ENCODE data around the gene CTSL.

DNA sequence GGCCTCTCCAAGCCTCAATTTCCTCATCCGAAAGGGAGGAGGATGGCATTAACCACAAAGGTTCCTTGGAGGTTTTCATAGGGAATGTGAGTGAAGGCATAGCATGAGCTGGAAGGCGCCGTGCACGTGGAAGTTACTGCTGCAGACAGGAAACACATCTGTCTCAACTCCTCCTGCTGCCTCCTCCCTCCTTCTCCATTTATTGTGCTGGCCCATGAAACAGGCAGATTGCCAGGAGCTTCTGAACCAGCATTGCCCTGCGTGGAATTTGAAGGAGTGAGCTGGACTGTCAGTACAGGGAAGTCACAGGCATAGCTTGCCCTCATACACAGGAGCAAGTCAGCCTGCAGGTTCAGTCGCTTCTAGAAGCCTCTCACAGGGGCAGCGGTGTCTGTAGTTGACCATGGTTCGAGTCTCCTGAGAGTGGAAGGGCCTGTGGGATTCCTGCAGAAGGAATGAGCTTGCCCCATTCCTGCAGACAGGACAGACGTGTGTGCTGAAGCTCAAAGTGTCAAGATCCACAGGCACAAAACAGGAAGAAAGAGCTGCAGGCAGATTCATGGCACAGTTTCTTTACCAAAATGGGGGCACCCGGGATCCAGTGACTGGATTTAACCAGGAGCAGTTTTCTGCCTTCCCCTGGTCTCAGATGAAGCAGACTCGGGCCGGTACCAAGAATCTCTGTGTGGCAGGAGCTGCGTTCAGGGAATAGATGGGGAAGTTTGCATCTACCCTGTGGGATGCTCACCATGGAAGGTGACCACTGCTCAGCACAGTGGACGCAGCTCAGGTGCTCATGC lies 48.7 kb upstream of the CTSL start:
- TF ChIP-seq, protein P1, sequence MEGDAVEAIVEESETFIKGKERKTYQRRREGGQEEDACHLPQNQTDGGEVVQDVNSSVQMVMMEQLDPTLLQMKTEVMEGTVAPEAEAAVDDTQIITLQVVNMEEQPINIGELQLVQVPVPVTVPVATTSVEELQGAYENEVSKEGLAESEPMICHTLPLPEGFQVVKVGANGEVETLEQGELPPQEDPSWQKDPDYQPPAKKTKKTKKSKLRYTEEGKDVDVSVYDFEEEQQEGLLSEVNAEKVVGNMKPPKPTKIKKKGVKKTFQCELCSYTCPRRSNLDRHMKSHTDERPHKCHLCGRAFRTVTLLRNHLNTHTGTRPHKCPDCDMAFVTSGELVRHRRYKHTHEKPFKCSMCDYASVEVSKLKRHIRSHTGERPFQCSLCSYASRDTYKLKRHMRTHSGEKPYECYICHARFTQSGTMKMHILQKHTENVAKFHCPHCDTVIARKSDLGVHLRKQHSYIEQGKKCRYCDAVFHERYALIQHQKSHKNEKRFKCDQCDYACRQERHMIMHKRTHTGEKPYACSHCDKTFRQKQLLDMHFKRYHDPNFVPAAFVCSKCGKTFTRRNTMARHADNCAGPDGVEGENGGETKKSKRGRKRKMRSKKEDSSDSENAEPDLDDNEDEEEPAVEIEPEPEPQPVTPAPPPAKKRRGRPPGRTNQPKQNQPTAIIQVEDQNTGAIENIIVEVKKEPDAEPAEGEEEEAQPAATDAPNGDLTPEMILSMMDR (conservative IDR thresholded peaks at IDR 0.05 in 1 of 2, IDR thresholded peaks at IDR 0.05 in 1 of 2; ENCODE audit: low read depth in 1 of 2, low read length in 2 of 2): no peak
- no peak for TF ChIP-seq EZH2 (IDR thresholded peaks at IDR 0.05; ENCODE audit: low read length, missing control alignments)

Measured in fibroblast of lung (primary cell).